ENCODE data around the gene MLH1. TPM values are rescaled to one million over a fixed set of nuclear protein-coding genes. Genes with fewer than 3 reads are reported as not detected.

MLH1 gene
- total and polyA plus RNA-seq, 4 donors, result 43.9 to 59.3 (median 53.9) TPM

DNA sequence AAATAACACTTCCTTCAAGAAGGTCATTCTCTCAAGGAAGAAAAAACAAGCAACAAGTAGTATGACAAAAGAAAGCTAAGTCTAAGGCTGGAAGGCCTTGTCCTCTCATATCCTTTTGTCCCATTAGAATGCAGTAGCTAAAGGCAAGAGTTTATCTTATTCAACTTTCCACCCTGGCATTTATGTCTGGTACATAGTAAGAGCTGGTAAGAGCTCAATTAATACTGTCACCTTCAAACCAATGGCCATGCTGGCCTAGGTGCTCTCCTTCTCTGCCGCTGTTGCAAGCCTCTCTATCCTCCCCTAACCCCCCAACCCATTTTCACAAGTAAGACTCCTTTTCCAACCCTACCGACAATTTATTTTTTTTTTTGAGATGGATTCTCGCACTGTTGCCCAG lies 99.2 kb downstream of the MLH1 start:
- no peaks in the 10 kb centered on the region for H3K4me1 ChIP-seq (ENCODE audit: control insufficient read depth, insufficient read depth, low read length)
- 100% methylated on average over 3 of the region's 3 CpGs for WGBS (ENCODE audit: insufficient coverage)

DNA sequence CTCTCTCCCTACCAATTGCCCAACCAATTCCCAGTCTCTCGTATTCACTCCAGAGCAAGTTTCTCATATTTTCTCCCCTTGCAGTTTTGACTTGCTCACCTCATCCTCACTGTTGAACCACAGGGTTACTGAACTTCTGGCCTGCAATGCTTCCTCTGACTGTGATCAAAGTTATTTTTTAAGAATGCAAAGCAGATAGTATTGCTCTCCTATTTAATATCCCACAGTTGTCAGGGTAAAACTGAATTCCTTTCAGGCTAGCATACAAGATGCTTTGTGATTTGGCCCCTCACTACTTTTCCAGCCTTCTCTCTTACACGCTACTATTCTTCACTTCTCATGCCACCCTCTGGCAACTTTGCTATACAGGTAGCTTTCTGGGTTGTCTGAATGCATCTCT lies 100.2 kb downstream of the MLH1 start:
- Histone ChIP-seq H3K4me3 (ENCODE audit: low read depth, low read length) (no peak overlapping the region), H3K9me3 (ENCODE audit: control insufficient read depth, insufficient read depth, low read length) (no peaks in the 10 kb centered on the region), H3K36me3 (ENCODE audit: control insufficient read depth, insufficient read depth, low read length) (peaks cover 15% of the 10 kb centered on the region), H3K27ac (ENCODE audit: low read depth, low read length) (no peak overlapping the region), H3K27me3 (ENCODE audit: control insufficient read depth, insufficient read depth, low read length) (no peaks in the 10 kb centered on the region), H3K4me1 (ENCODE audit: control insufficient read depth, insufficient read depth, low read length) (no peaks in the 10 kb centered on the region)
- DNase-seq (ENCODE audit: low read depth in 4 of 6, low spot score in 6 of 6), result no peak
- whole genome bisulfite sequencing (ENCODE audit: insufficient coverage), result 77% methylated on average over 2 of the region's 2 CpGs

More for the DNA sequence above, 99.2 kb downstream of the MLH1 start:
- H3K36me3 ChIP-seq (ENCODE audit: control insufficient read depth, insufficient read depth, low read length), result peaks cover 15% of the 10 kb centered on the region
- no peak overlapping the region for H3K27ac ChIP-seq (ENCODE audit: low read depth, low read length)
- H3K4me3 ChIP-seq (ENCODE audit: low read depth, low read length), result no peak overlapping the region
- H3K27me3 ChIP-seq (ENCODE audit: control insufficient read depth, insufficient read depth, low read length), result no peaks in the 10 kb centered on the region
- H3K9me3 ChIP-seq (ENCODE audit: control insufficient read depth, insufficient read depth, low read length), result no peaks in the 10 kb centered on the region
- no peak for DNase-seq (ENCODE audit: low read depth in 4 of 6, low spot score in 6 of 6)

DNA sequence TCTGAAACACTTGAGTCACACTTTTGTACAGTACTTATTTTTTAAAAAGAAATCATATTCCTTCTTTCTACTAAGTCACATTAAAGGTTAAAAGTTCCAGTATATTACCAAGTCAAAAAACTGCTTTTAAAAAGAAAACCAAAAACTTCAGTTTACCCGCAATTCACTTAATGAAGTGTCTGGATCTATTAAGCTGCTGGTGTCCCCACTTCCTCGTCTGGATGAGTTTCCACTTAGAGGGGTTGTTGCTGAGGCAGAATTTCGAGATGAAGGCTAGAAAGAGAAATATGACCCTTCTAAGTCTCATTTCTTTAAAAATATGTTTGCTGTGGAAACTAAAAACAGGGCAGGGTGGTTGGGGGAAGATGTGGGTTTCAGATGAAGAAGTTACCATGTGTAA lies 101.3 kb downstream of the MLH1 start:
- H3K4me1 ChIP-seq (ENCODE audit: control insufficient read depth, insufficient read depth, low read length), result no peaks in the 10 kb centered on the region
- no peaks in the 10 kb centered on the region for H3K9me3 ChIP-seq (ENCODE audit: control insufficient read depth, insufficient read depth, low read length)
- no peak overlapping the region for H3K27ac ChIP-seq (ENCODE audit: low read depth, low read length)
- no peaks in the 10 kb centered on the region for H3K27me3 ChIP-seq (ENCODE audit: control insufficient read depth, insufficient read depth, low read length)
- no peak overlapping the region for H3K4me3 ChIP-seq (ENCODE audit: low read depth, low read length)
- H3K36me3 ChIP-seq (ENCODE audit: control insufficient read depth, insufficient read depth, low read length), result peaks cover 15% of the 10 kb centered on the region
- DNase-seq (ENCODE audit: low read depth in 4 of 6, low spot score in 6 of 6), result no peak
- WGBS (ENCODE audit: insufficient coverage), result 73% methylated on average over 2 of the region's 3 CpGs

DNA sequence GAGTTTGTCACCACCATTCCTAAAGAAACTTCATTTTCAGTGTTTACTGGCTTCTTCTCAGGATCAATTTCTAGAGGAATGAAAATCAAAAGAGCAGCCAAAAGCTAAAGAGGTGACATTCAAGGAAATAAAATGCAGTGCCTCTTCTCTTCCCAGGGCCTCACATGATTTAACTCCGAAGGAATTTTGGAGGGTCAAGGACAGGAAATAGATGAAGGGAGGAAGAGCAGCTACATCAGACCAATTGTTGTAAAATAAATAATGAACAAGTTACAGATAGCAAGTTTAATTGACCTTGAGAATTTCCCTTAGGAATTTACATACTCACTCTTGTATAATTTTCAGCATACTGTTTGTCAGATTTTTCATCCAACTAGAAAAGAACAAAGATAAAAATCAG lies 103.0 kb downstream of the MLH1 start:
- Histone ChIP-seq H3K4me3 (ENCODE audit: low read depth, low read length) (no peak overlapping the region), H3K36me3 (ENCODE audit: control insufficient read depth, insufficient read depth, low read length) (peaks cover 8% of the 10 kb centered on the region), H3K27me3 (ENCODE audit: control insufficient read depth, insufficient read depth, low read length) (no peaks in the 10 kb centered on the region), H3K4me1 (ENCODE audit: control insufficient read depth, insufficient read depth, low read length) (no peaks in the 10 kb centered on the region), H3K27ac (ENCODE audit: low read depth, low read length) (no peak overlapping the region), H3K9me3 (ENCODE audit: control insufficient read depth, insufficient read depth, low read length) (no peaks in the 10 kb centered on the region)
- peak in 1 of 6 donors; percentile 12 for DNase-seq (ENCODE audit: low read depth in 4 of 6, low spot score in 6 of 6)
- no CpG with 5 or more reads among the region's 1 CpG for WGBS (ENCODE audit: insufficient coverage)

DNA sequence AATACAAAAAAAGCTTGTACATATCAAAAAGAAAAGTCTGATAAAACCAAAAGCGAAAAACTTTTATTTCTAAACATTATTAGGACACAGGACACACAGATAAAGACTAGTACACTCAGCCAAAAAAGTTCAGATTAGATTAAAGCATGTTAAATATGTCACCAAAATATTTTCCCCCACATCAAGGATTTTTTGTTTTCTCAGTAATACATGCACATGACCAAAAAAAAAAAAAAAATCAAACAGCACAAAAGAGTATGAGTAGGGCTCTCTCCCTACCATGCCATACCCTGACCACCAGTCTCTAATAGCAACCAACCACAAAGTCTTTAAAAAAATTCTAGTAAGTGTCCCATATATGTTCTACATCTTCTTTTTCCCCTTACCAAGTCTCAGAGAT lies 103.7 kb downstream of the MLH1 start:
- H3K4me1 ChIP-seq (ENCODE audit: control insufficient read depth, insufficient read depth, low read length), result no peaks in the 10 kb centered on the region
- WGBS (ENCODE audit: insufficient coverage), result no CpG with 5 or more reads among the region's 1 CpG
- H3K27ac ChIP-seq (ENCODE audit: low read depth, low read length), result no peak overlapping the region
- no peak overlapping the region for H3K4me3 ChIP-seq (ENCODE audit: low read depth, low read length)
- DNase-seq (ENCODE audit: low read depth in 4 of 6, low spot score in 6 of 6), result no peak
- peaks cover 8% of the 10 kb centered on the region for H3K36me3 ChIP-seq (ENCODE audit: control insufficient read depth, insufficient read depth, low read length)
- no peaks in the 10 kb centered on the region for H3K27me3 ChIP-seq (ENCODE audit: control insufficient read depth, insufficient read depth, low read length)
- H3K9me3 ChIP-seq (ENCODE audit: control insufficient read depth, insufficient read depth, low read length), result no peaks in the 10 kb centered on the region

DNA sequence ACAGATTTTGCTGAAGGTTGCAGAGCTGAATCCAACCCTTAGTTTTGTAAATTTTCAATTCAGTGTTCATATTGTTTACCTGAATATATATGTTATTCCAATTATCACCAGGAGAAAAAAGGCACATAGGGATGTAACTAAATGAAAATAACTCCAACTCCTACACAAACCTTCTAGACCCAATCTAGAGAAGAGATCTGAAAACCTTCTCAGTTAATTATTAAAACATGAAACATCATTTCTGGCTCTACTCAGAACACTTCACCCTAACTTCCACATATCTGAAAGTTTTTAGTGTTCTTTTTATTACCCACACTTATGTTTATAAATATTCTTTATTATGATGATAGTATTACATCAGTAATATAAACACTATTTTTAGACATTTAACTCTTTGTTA lies 104.5 kb downstream of the MLH1 start:
- H3K27ac ChIP-seq (ENCODE audit: low read depth, low read length), result no peak overlapping the region
- H3K36me3 ChIP-seq (ENCODE audit: control insufficient read depth, insufficient read depth, low read length), result peaks cover 5% of the 10 kb centered on the region
- H3K4me3 ChIP-seq (ENCODE audit: low read depth, low read length), result no peak overlapping the region
- DNase-seq (ENCODE audit: low read depth in 4 of 6, low spot score in 6 of 6), result no peak
- H3K27me3 ChIP-seq (ENCODE audit: control insufficient read depth, insufficient read depth, low read length), result no peaks in the 10 kb centered on the region
- H3K9me3 ChIP-seq (ENCODE audit: control insufficient read depth, insufficient read depth, low read length), result no peaks in the 10 kb centered on the region
- no peaks in the 10 kb centered on the region for H3K4me1 ChIP-seq (ENCODE audit: control insufficient read depth, insufficient read depth, low read length)

DNA sequence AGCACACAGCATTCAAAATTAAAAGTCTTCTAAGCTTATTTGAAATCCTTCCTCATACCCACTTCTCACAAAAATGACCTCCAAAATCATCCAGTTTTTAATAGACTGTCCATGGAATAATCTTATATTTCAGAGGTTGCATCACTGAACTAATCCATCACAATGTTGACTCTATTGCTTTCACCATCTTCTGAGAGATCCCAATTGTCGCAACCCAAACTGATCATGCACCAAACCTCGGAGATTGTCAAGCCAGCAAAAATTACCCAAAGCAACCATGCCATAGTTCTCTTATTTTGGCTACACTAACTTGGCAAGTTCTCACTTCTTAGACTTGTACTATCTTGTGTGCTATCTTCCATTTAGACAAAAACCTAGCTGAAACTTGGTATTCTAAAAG lies 105.6 kb downstream of the MLH1 start:
- Histone ChIP-seq H3K36me3 (ENCODE audit: control insufficient read depth, insufficient read depth, low read length) (no peaks in the 10 kb centered on the region), H3K27ac (ENCODE audit: low read depth, low read length) (no peak overlapping the region), H3K27me3 (ENCODE audit: control insufficient read depth, insufficient read depth, low read length) (no peaks in the 10 kb centered on the region), H3K4me3 (ENCODE audit: low read depth, low read length) (no peak overlapping the region), H3K4me1 (ENCODE audit: control insufficient read depth, insufficient read depth, low read length) (no peaks in the 10 kb centered on the region), H3K9me3 (ENCODE audit: control insufficient read depth, insufficient read depth, low read length) (no peaks in the 10 kb centered on the region)
- WGBS (ENCODE audit: insufficient coverage), result 100% methylated on average over 2 of the region's 2 CpGs
- DNase-seq (ENCODE audit: low read depth in 4 of 6, low spot score in 6 of 6), result no peak

DNA sequence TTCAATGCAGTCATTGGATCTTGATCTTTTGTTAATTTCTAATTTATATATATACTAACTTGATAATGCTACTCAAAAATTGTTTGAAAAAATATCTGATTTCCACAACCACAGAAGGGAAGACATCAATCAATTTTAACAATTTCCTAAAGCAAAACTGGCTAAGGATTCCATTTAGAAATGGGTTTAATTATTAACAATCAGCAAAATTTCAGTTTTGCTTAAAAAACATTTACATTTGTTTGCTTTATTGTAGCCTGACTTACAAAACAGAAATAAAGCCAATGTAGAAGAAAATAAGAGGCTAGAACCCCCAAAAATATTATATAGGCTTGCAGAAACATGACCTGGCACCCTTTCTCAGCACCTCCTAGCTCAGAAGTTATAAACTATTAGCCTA lies 106.2 kb downstream of the MLH1 start:
- H3K4me3 ChIP-seq (ENCODE audit: low read depth, low read length), result no peak overlapping the region
- H3K9me3 ChIP-seq (ENCODE audit: control insufficient read depth, insufficient read depth, low read length), result no peaks in the 10 kb centered on the region
- H3K27me3 ChIP-seq (ENCODE audit: control insufficient read depth, insufficient read depth, low read length), result no peaks in the 10 kb centered on the region
- H3K36me3 ChIP-seq (ENCODE audit: control insufficient read depth, insufficient read depth, low read length), result no peaks in the 10 kb centered on the region
- DNase-seq (ENCODE audit: low read depth in 4 of 6, low spot score in 6 of 6), result no peak
- H3K4me1 ChIP-seq (ENCODE audit: control insufficient read depth, insufficient read depth, low read length), result no peaks in the 10 kb centered on the region
- no peak overlapping the region for H3K27ac ChIP-seq (ENCODE audit: low read depth, low read length)

DNA sequence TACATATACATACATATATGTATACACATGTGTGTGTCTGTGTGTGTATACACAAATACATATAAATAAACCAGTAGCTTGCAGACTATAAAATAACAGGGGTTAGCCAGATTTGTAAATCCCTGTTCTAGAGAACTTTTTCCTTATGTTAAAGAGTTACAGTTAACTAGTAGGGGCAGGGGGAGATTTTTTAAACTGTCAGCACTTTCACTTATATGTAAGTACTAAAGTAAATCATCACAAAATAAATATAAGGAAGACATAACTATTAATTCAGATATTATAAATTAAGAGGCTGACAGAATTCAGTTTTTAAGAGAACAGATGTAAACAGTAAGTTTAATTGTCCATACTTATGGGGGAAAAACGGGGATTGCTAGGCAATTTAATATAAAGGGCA lies 107.1 kb downstream of the MLH1 start:
- WGBS (ENCODE audit: insufficient coverage), result no CpG with 5 or more reads among the region's 1 CpG
- no peak overlapping the region for H3K4me3 ChIP-seq (ENCODE audit: low read depth, low read length)
- no peak for DNase-seq (ENCODE audit: low read depth in 4 of 6, low spot score in 6 of 6)
- H3K27me3 ChIP-seq (ENCODE audit: control insufficient read depth, insufficient read depth, low read length), result no peaks in the 10 kb centered on the region
- no peaks in the 10 kb centered on the region for H3K36me3 ChIP-seq (ENCODE audit: control insufficient read depth, insufficient read depth, low read length)
- no peaks in the 10 kb centered on the region for H3K4me1 ChIP-seq (ENCODE audit: control insufficient read depth, insufficient read depth, low read length)
- no peak overlapping the region for H3K27ac ChIP-seq (ENCODE audit: low read depth, low read length)
- H3K9me3 ChIP-seq (ENCODE audit: control insufficient read depth, insufficient read depth, low read length), result no peaks in the 10 kb centered on the region

All from spinal cord (tissue), 10 donors.